CD4-positive, alpha-beta T cell (primary cell): ENCODE data around the gene RIPK4. TPM values are rescaled to one million over a fixed set of nuclear protein-coding genes. Genes with fewer than 3 reads are reported as not detected.

Experiments used
- ATAC-seq: fragments of 200-7000 bp; cut with Tn5 transposase; one replicate; pipeline ENCODE4 v1.10.0; 2022; ENCODE audit warnings: mild to moderate bottlenecking; ENCODE audit not compliant: poor library complexity
- CTCF ChIA-PET: fragments of 350-600 bp; sonication (Branson Sonifier 250); formaldehyde crosslinking; loops from one replicate; lab custom pipeline; 2021; ENCODE audit warnings: antibody characterized with exemption, inconsistent platforms; lab: Charles Lee
- POLR2A ChIA-PET: fragments of 350-600 bp; sonication (Branson Sonifier 250); formaldehyde crosslinking; loops from one replicate; lab custom pipeline; 2021; ENCODE audit warnings: antibody characterized with exemption, inconsistent platforms; lab: Charles Lee
- DNase-seq, 14 experiments: peaks; one replicate each; pipeline ENCODE4 v3.0.0-alpha.2; 2013 to 2020; ENCODE audit warnings: mixed read lengths in 2 of 14
- H3K27ac ChIP-seq, 2 donors: one replicate each; pipeline versions ENCODE4 v1.5.1 to v1.7.0; 2013; ENCODE audit warnings: low read length in 2 of 2, low read depth in 1 of 2, mild to moderate bottlenecking in 1 of 2
- H3K27me3 ChIP-seq, 2 experiments: 1 replicate in 1 of 2; 2 replicates in 1 of 2; pipeline versions ENCODE4 v1.6.1 to v1.7.0; 2013; ENCODE audit warnings: low read length in 2 of 2, control low read depth in 1 of 2, mild to moderate bottlenecking in 1 of 2, moderate library complexity in 1 of 2; ENCODE audit not compliant: insufficient read depth in 2 of 2, control insufficient read depth in 1 of 2
- H3K36me3 ChIP-seq: one replicate; pipeline ENCODE4 v1.6.1; 2013; ENCODE audit warnings: low read length, control low read depth; ENCODE audit not compliant: insufficient read depth
- H3K4me1 ChIP-seq: one replicate; pipeline ENCODE4 v1.6.1; 2013; ENCODE audit warnings: low read length, control low read depth; ENCODE audit not compliant: insufficient read depth
- H3K4me3 ChIP-seq: one replicate; pipeline ENCODE4 v1.5.1; 2013; ENCODE audit warnings: mild to moderate bottlenecking, low read length, moderate library complexity
- H3K9me3 ChIP-seq, 2 experiments: 1 replicate in 1 of 2; 2 replicates in 1 of 2; pipeline versions ENCODE4 v1.6.1 to v1.7.0; 2013; ENCODE audit warnings: low read length in 2 of 2, mild to moderate bottlenecking in 2 of 2, control low read depth in 1 of 2, moderate library complexity in 1 of 2; ENCODE audit not compliant: control insufficient read depth in 1 of 2, insufficient read depth in 1 of 2
- H3K27ac Mint-ChIP-seq: one replicate; pipeline ENCODE4 v1.8.0; 2020; ENCODE audit warnings: mixed read lengths
- H3K27me3 Mint-ChIP-seq: one replicate; pipeline ENCODE4 v1.8.0; 2021; ENCODE audit warnings: mixed read lengths
- H3K36me3 Mint-ChIP-seq: one replicate; pipeline ENCODE4 v1.8.0; 2021; ENCODE audit warnings: low read depth, mixed read lengths
- H3K4me1 Mint-ChIP-seq: one replicate; pipeline ENCODE4 v1.8.0; 2021; ENCODE audit warnings: low read depth, mixed read lengths
- H3K4me3 Mint-ChIP-seq: one replicate; pipeline ENCODE4 v1.8.0; 2020; ENCODE audit warnings: mild to moderate bottlenecking, mixed read lengths
- H3K9me3 Mint-ChIP-seq: one replicate; pipeline ENCODE4 v1.8.0; 2020; ENCODE audit warnings: mixed read lengths
- intact Hi-C, 2 experiments: fragments of 100-400 bp; cut with DNase I in 1 of 2; cut with micrococcal nuclease in 1 of 2; formaldehyde crosslinking; loops; one replicate each; pipeline versions ENCODE4 v1.15.1 to v1.9.0; 2023 to 2025; cut with DNase I, micrococcal nuclease
- total RNA-seq, 174 experiments: library from RNA in 2 of 174; stranded (reverse) in 2 of 174; gene quantifications; one replicate each; pipeline ENCODE4 v1.2.3 and lab custom pipeline; 2021 to 2026
- TF ChIP-seq, protein P1 (sequence below): fragments of 200-600 bp; IDR thresholded peaks from one replicate; pipeline ENCODE4 v1.8.0; 2022; ENCODE audit warnings: antibody characterized with exemption, mild to moderate bottlenecking

The RIPK4 gene
- total RNA-seq, 2 experiments from 2014 or later, result 2.5 to 3.0 TPM

DNA sequence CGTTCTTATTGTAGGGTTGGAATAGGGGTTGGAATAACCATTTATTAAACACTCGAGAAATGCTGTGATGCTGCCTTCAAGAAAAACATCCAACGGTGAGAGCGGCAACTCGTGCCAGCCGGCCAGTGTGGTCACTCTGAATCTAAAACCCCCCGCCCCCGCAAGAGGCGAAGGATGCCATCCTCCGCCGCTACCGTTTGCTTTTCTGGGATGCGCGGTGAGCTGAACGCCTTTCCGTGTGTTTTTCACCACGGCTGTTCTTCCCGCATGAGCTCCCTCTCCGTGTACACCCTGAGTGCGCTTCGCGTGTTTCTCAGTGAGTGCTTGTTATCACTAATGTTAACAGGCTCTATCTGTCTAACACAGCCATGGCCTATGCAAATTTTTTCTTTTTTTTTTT is 42.0 kb upstream of the RIPK4 start:
- Histone ChIP-seq H3K4me3 (no peak overlapping the region), H3K4me1 (no peaks in the 10 kb centered on the region), H3K9me3 (no peaks in the 10 kb centered on the region), H3K27ac (no peak overlapping the region), H3K27me3 (no peaks in the 10 kb centered on the region), H3K36me3 (peaks cover 35% of the 10 kb centered on the region)
- Mint-ChIP-seq H3K36me3 (peaks cover 43% of the 10 kb centered on the region), H3K4me3 (no peak overlapping the region), H3K27ac (no peak overlapping the region), H3K9me3 (no peaks in the 10 kb centered on the region), H3K4me1 (no peaks in the 10 kb centered on the region), H3K27me3 (no peaks in the 10 kb centered on the region)
- intact Hi-C loops, result no loop called here
- ChIA-PET CTCF (no interaction called here), POLR2A (no interaction called here)
- DNase-seq (no peak), ATAC-seq (no peak)
- TF ChIP-seq, protein P1, sequence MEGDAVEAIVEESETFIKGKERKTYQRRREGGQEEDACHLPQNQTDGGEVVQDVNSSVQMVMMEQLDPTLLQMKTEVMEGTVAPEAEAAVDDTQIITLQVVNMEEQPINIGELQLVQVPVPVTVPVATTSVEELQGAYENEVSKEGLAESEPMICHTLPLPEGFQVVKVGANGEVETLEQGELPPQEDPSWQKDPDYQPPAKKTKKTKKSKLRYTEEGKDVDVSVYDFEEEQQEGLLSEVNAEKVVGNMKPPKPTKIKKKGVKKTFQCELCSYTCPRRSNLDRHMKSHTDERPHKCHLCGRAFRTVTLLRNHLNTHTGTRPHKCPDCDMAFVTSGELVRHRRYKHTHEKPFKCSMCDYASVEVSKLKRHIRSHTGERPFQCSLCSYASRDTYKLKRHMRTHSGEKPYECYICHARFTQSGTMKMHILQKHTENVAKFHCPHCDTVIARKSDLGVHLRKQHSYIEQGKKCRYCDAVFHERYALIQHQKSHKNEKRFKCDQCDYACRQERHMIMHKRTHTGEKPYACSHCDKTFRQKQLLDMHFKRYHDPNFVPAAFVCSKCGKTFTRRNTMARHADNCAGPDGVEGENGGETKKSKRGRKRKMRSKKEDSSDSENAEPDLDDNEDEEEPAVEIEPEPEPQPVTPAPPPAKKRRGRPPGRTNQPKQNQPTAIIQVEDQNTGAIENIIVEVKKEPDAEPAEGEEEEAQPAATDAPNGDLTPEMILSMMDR, result no peak

DNA sequence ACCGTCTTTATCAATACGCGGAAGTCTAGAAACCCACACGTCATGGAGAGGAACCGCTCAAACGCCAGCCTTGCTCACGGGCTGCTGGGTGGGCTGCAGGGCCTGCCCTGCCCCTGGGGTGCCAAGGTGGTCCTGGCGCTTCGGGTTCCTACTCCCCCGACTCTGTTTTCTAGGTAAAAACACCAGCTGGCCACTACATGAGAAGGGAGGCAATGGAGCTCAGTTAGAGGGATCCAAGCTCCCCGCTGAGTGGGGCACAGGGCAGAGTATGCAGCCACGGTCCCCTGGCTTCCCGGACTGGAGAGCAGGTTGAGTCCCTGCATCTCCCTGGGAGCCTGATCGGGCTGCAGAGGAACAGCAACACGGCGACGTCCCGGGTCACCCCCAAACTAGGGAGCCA is 41.2 kb upstream of the RIPK4 start:
- H3K9me3 ChIP-seq, result no peaks in the 10 kb centered on the region
- H3K27me3 ChIP-seq, result no peaks in the 10 kb centered on the region
- peaks cover 30% of the 10 kb centered on the region for H3K36me3 ChIP-seq
- Mint-ChIP-seq H3K27ac (no peak overlapping the region), H3K4me3 (no peak overlapping the region), H3K4me1 (no peaks in the 10 kb centered on the region), H3K27me3 (no peaks in the 10 kb centered on the region), H3K36me3 (peaks cover 47% of the 10 kb centered on the region), H3K9me3 (no peaks in the 10 kb centered on the region)
- no peaks in the 10 kb centered on the region for H3K4me1 ChIP-seq
- H3K4me3 ChIP-seq, result no peak overlapping the region
- ATAC-seq, result no peak
- no peak overlapping the region for H3K27ac ChIP-seq
- CTCF ChIA-PET, result no interaction called here
- DNase-seq, result no peak
- TF ChIP-seq, protein P1, result no peak
- POLR2A ChIA-PET, result no interaction called here
- intact Hi-C loops, result no loop called here

DNA sequence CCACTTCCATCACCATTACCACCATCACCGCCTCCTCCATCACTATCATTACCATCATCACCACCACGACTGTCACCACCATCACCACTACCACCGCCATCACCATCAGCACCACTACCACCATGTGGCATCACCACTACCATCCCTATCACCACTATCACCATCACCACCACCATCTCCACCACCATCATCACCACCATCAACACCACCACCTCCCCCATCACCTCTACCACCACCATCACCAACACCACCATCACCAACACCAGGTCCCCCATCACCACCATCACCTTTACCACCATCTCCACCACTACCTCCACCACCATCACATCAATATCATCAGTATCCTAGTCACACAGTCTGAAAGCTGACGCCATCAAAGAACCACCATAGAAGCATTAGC is 39.9 kb upstream of the RIPK4 start:
- intact Hi-C loops, result no loop called here
- DNase-seq, result no peak
- no peaks in the 10 kb centered on the region for H3K4me1 Mint-ChIP-seq
- no peaks in the 10 kb centered on the region for H3K27me3 ChIP-seq
- no peaks in the 10 kb centered on the region for H3K9me3 Mint-ChIP-seq
- H3K36me3 Mint-ChIP-seq, result peaks cover 60% of the 10 kb centered on the region
- H3K4me3 ChIP-seq, result no peak overlapping the region
- no peak for ATAC-seq
- H3K27ac Mint-ChIP-seq, result no peak overlapping the region
- TF ChIP-seq, protein P1, result no peak
- H3K9me3 ChIP-seq, result no peaks in the 10 kb centered on the region
- H3K4me3 Mint-ChIP-seq, result no peak overlapping the region
- POLR2A ChIA-PET, result no interaction called here
- H3K27me3 Mint-ChIP-seq, result no peaks in the 10 kb centered on the region
- no peaks in the 10 kb centered on the region for H3K4me1 ChIP-seq
- H3K27ac ChIP-seq, result no peak overlapping the region
- CTCF ChIA-PET, result no interaction called here
- H3K36me3 ChIP-seq, result peaks cover 29% of the 10 kb centered on the region
